HG02642 (cell line): ENCODE measurements around the gene ELN.

ENCODE experiments used
- ATAC-seq: cut with Tn5 transposase; IDR thresholded peaks from one replicate; pipeline ENCODE4 v1.9.1; 2021; ENCODE audit warnings: mild to moderate bottlenecking; ENCODE audit not compliant: unreplicated experiment, poor library complexity

ELN gene

GRCh38 chr7:74022507-74022906, 5.5 kb upstream of the ELN start:
- no peak for ATAC-seq

- ATAC-seq: no peak
Observed at GRCh38 chr7:74023092-74023536, 4.9 kb upstream of the ELN start.

- ATAC-seq: no peak
Observed at GRCh38 chr7:74023786-74024185, 4.2 kb upstream of the ELN start.

- ATAC-seq: no peak
Observed at GRCh38 chr7:74025146-74025545, 2.8 kb upstream of the ELN start.

GRCh38 chr7:74025730-74026129, 2.2 kb upstream of the ELN start:
- ATAC-seq: no peak

GRCh38 chr7:74026406-74026902, 1.5 kb upstream of the ELN start:
- no peak for ATAC-seq

GRCh38 chr7:74026903-74027682, 880 bp upstream of the ELN start:
- ATAC-seq: peak; percentile 64

- no peak for ATAC-seq
Observed at GRCh38 chr7:74028321-74028838, 407 bp downstream of the ELN start.

GRCh38 chr7:74029089-74029785, 1.3 kb downstream of the ELN start:
- no peak for ATAC-seq

GRCh38 chr7:74029991-74030415, 2.0 kb downstream of the ELN start:
- no peak for ATAC-seq

GRCh38 chr7:74030861-74031260, 2.9 kb downstream of the ELN start:
- no peak for ATAC-seq

GRCh38 chr7:74031403-74032190, 3.6 kb downstream of the ELN start:
- no peak for ATAC-seq

- no peak for ATAC-seq
Observed at GRCh38 chr7:74032191-74032490, 4.2 kb downstream of the ELN start.

GRCh38 chr7:74032624-74033371, 4.8 kb downstream of the ELN start:
- ATAC-seq: no peak

- no peak for ATAC-seq
Observed at GRCh38 chr7:74033372-74034311, 5.7 kb downstream of the ELN start.

- no peak for ATAC-seq
Observed at GRCh38 chr7:74037609-74038008, 9.6 kb downstream of the ELN start.

GRCh38 chr7:74038194-74038961, 10.4 kb downstream of the ELN start:
- ATAC-seq: no peak

GRCh38 chr7:74039337-74039736, 11.4 kb downstream of the ELN start:
- no peak for ATAC-seq
